Stimulated activated CD8-positive, alpha-beta memory T cell treated with anti-CD3 and anti-CD28 coated beads, Interleukin-12 subunit alpha, Interleukin-12 subunit beta, amount 100 ng/mL, for 1 hour (primary cell): ENCODE results near the gene MUC22.
"Not testable (repeated sequence)": the region's sequence is repeated elsewhere in the genome, so short reads cannot be mapped to it uniquely, and the experiment has no call there.

ENCODE experiments used
- DNase-seq: peaks from one replicate; pipeline ENCODE4 v3.0.0-alpha.2; 2020; ENCODE audit warnings: low read depth

MUC22 gene

GRCh38 chr6:31038559-31038958 is 28.3 kb downstream of the MUC22 start:
- DNase-seq, result no peak

DNA sequence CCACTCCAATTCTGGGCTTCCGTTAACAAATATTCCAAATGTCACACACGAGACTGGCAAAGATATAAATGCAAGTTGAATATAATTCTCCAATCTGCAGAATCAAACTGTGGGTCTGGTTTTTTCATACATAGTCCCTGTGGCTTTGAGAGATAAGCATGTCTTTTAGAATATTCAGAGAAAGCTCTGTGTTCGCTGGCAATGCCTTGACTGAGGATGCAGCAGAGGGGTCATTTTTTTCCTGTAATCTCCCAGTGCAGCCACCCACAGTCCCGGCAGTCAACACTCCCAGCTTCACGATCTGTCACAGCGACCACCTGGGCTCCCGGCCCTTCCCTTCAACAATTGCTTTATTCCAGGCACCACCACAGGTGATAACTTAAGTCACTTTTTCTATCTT is 30.5 kb downstream of the MUC22 start:
- no peak for DNase-seq

DNA sequence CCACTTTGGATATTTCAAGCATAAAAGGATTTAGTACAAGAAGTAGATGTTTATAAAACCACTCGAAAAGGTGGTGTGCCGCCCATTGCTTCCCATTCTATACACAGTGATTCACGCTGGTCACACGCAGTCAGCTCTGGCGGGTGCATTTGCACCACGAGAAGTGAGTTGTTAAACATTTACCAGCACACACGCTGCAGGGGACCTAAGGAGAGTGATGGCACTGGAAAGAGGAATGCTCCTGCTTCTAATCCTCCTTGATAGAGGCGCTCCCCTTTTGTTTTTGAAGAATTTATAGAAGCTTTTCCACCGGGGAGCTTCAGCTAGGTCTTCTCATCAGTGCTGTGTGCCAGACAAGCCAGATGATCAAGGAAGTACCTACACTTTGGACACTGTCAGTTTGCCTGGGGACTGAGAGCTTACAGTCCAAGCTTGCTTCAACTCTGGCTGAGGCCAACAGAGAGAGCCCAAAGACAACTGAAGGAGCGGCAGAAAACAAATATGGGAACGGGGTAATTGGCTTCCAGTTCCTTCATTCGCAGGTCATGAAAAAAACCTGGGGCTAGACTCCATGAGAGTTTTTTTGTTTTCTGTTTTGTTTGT is 31.2 kb downstream of the MUC22 start:
- no peak for DNase-seq

DNA sequence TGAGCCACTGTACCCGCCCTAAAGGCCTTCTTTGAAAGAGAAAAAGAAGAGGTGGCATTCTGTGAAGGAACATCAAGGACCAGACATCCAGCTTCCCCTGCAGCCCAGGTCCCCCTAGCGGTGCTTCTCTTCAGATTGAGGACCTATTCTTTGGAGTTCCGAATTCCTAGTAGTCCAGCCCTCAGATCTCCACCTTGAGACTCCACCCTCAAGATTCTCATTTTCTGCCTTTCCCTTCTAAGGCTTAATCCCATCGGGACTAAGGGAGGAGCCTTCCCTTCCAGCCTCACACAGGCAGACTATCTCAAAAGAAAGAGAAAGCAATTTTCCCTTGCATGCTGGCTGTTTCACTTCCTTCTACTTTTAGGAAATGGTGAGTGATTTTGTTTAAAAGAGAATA is 32.5 kb downstream of the MUC22 start:
- DNase-seq, result peak; percentile 4

DNA sequence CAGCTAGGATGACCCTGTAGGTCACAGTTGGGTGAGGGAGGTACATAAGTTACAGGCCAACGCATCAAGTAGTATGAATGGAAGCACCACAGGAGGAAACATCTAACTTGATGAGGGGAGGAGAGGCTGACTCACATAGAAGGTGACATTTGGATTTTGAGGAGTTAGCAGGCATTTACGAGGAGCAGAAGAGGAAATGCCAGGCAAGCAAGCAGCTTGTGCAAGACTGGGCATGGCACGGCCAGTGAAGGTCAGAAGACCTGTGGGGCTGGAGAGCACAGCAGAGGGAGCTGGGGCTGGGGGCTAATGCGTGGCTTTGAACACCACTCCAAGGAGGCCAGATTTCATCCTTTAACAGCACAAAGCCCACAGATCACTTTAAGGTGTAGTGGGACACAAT is 37.8 kb downstream of the MUC22 start:
- DNase-seq, result no peak

- no peak for DNase-seq
These were observed 39.2 kb downstream of the MUC22 start for GRCh38 chr6:31049518-31049917.

DNA sequence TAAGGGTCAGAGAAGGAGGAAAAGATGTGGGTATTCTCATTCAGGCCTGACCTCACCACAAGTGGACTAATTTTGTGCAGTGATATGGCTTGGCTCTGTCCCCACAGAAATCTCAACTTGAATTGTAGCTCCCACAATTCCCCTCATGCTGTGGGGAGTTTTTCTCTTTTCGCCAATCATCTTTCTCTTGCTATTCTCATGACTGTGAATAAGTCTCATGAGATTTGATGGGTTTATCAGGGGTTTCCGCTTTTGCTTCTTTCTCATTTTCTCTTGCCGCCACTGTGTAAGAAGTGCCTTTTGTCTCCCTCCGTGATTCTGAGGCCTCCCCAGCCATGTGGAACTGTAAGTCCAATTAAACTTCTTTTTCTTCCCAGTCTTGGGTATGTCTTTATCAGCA is 42.9 kb downstream of the MUC22 start:
- not testable (repeated sequence) for DNase-seq

DNA sequence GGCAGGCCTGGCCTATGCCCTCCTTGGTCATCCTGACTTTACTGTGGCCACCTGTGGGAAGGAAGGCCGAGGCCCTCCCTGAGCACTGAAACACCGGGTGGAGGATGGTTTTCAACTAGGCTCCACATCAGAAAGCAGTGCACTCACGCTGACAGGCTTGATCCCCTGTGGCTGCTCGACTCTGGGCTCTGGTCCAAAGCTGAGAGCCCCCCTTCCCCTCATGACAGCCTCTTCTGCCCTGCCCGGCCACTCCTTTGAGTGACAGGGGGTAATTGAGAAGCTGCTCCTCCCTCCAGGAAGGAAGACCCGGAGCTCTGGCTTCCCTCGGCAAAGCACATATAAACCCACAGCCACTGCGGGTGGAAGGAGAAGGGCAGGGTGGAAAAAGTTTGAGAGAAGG is 43.6 kb downstream of the MUC22 start:
- no peak for DNase-seq

DNA sequence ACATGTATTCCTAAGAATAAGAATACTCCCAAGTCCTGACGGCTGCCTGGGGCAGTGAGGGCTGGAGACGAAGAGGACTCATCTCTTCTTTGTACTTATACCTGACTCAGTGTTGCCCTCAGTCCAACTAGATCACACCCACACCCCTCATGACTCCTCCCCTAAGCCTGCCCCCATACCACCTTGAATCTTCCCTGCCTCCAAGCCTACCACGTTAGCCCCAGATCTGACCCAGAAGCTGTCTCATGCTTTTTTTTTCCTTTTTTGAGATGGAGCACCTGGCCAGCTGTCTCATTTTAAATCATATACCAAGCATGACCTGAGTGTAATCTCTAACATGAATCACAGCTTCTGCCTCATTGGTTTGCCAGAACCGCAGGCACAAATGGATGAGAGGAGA is 45.2 kb downstream of the MUC22 start:
- DNase-seq, result no peak

GRCh38 chr6:31057426-31058003 is 47.2 kb downstream of the MUC22 start:
- DNase-seq, result no peak

GRCh38 chr6:31058128-31058894 is 48.0 kb downstream of the MUC22 start:
- DNase-seq, result no peak

DNA sequence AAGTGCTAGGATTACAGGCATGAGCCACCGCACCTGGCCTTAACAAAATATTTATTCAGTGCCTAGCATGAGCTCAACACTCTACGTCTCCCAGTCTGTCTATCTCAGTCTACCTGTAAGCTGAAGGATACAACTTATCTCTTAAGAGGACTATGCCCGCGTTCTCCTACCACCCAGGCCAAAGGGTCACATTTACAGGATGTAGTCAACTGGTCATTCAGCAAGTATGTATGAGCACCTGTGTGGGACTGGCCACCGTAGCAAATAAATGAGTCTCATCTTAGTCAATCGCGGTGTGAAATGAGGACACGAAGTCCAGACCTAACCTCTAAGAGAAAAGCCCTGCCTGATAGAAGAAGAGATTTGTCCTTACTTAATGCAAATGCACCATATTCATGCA is 49.9 kb downstream of the MUC22 start:
- no peak for DNase-seq

GRCh38 chr6:31063906-31064435 is 53.7 kb downstream of the MUC22 start:
- no peak for DNase-seq

DNA sequence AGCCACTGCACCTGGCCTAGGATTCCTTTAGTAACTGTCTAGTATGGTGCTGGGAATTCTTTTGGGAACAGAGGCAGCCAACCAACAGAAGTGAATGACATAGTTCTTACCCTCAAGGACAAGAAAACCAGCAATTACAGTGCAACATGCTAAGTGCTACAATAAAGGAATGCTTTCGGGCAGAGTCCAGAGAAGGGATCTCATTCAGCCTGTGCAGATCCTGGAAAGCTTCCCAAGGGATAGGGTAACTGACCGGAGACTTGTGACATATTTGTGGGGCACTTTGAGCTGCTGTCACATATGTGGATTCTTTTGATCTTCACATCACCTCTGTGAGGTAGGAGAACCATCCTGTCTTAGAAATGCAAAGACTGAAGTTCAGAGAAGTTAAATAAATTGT is 55.3 kb downstream of the MUC22 start:
- no peak for DNase-seq

DNA sequence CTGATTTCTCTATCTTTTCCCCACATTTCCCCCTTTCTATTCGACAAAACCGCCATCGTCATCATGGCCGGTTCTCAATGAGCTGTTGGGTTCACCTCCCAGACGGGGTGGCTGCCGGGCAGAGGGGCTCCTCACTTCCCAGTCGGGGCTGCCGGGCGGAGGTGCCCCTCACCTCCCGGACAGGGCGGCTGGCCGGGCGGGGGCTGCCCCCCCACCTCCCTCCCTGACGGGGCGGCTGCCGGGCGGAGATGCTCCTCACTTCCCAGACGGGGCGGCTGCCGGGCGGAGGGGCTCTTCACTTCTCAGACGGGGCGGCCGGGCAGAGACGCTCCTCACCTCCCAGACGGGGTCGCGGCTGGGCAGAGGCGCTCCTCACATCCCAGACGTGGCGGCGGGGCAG is 56.8 kb downstream of the MUC22 start:
- DNase-seq, result not testable (repeated sequence)

GRCh38 chr6:31067891-31068668 is 57.8 kb downstream of the MUC22 start:
- DNase-seq, result not testable (repeated sequence)

GRCh38 chr6:31068669-31069340 is 58.5 kb downstream of the MUC22 start:
- DNase-seq, result peak; percentile 36

DNA sequence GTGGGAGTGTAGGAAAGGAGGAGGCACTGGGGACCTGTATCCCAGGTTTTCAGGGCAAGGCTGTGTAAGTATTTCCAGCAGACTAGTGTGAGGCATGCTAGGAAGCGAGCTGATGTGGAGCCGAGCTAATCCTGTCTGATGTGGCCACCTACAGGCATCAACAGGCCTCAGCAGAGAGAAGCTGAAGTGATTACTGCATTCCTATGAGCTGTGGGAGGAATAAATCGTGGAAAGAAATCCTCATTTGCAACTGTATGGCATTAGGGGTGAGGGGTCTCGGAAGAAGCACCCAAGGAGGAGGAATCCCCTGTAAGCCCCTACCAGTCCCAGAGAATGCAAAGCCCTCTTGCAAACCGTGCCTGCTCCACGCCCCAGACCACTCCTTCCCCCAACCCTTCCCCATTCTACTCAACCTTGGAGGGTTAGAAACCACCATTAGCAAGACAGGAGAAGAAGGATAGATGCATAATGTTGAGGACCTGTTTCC is 60.5 kb downstream of the MUC22 start:
- DNase-seq, result no peak

DNA sequence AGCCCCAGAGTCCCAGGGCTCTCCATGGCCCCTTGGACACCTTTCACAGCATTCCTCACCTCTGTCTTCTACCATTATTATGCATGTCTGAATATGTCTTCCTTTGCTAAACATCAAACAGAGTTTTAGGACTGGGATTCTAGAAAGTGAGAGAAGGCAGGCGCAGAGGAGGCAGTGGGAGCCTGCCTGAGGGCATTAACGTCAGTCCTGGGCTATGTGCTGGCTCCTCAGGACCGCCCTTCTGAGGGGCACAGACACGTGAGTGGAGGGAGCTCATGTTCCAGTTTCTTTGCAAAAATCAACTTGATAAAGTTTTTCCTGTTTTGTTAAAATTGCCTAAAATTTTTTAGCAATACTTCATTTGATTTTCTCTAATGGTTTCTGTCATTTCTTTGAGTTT is 64.1 kb downstream of the MUC22 start:
- no peak for DNase-seq

- no peak for DNase-seq
These were observed 65.3 kb downstream of the MUC22 start for GRCh38 chr6:31075528-31075927.

DNA sequence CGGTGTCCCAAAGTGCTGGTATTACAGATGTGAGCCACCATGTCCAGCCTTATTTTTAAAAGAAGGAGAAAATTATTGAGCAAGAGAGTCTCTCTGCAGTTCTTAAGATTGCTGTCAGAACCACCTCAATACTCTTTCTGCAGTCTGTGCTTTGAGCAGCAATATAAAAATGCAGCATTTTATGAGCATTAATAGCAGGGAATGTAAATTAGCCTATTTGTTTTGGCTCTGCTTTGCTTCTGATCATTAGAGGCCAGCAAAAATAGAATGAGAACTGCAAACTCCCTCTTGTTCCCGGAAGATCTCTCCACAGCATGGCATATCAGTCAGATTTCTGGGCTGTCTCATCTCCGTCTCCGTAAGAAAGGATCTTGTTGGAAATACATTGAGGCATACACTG is 66.3 kb downstream of the MUC22 start:
- no peak for DNase-seq
